Osteoblast (primary cell): Measurements from ENCODE around the gene AMOTL1. TPM values are rescaled to one million over a fixed set of nuclear protein-coding genes. Genes with fewer than 3 reads are reported as not detected.

Experiments
- DNase-seq: peaks from one replicate; pipeline ENCODE4 v3.0.0; 2011; ENCODE audit warnings: low spot score, mixed read lengths; ENCODE audit not compliant: insufficient read length; ENCODE audit errors: missing footprints
- H2AFZ ChIP-seq: 2 replicates; pipeline ENCODE4 v1.6.0; 2011; ENCODE audit warnings: mild to moderate bottlenecking, low read length
- H3K27ac ChIP-seq: 2 replicates; pipeline ENCODE4 v1.5.1; 2011; ENCODE audit warnings: mild to moderate bottlenecking, low read depth, low read length, moderate library complexity
- H3K27me3 ChIP-seq: 2 replicates; pipeline ENCODE4 v1.6.0; 2012; ENCODE audit warnings: mild to moderate bottlenecking, control low read depth, inconsistent platforms, low read length, moderate library complexity; ENCODE audit not compliant: insufficient read depth
- H3K36me3 ChIP-seq: 2 replicates; pipeline ENCODE4 v1.5.1; 2011; ENCODE audit warnings: mild to moderate bottlenecking, low read length, control low read depth, moderate library complexity; ENCODE audit not compliant: insufficient read depth
- H3K4me1 ChIP-seq: 2 replicates; pipeline ENCODE4 v1.5.1; 2011; ENCODE audit warnings: mild to moderate bottlenecking, low read length, control low read depth, moderate library complexity; ENCODE audit not compliant: insufficient read depth
- H3K4me2 ChIP-seq: 2 replicates; pipeline ENCODE4 v1.6.0; 2011; ENCODE audit warnings: mild to moderate bottlenecking, low read length; ENCODE audit not compliant: insufficient read depth
- H3K4me3 ChIP-seq: fragments of 200-600 bp; sonication (generic); 3 replicates; pipeline ENCODE4 v1.5.1; 2012; ENCODE audit warnings: mild to moderate bottlenecking, low read length, inconsistent platforms; ENCODE audit not compliant: insufficient read depth
- H3K79me2 ChIP-seq: 2 replicates; pipeline ENCODE4 v1.6.0; 2012; ENCODE audit warnings: mild to moderate bottlenecking, low read length, control low read depth, inconsistent platforms; ENCODE audit not compliant: insufficient read depth
- H3K9me3 ChIP-seq: 2 replicates; pipeline ENCODE4 v1.5.1; 2011; ENCODE audit warnings: low read depth, low read length, control low read depth
- H4K20me1 ChIP-seq: 2 replicates; pipeline ENCODE4 v1.6.0; 2012; ENCODE audit warnings: mild to moderate bottlenecking, low read length, control low read depth; ENCODE audit not compliant: insufficient read depth
- CTCF ChIP-seq: IDR thresholded peaks from 2 replicates; pipeline ENCODE4 v1.5.1; 2011; ENCODE audit warnings: mild to moderate bottlenecking, low read depth, low read length, moderate library complexity; ENCODE audit errors: extremely low read depth
- total RNA-seq: library from RNA; depleted of rRNA; stranded (reverse); fragments of >200 nt; gene quantifications from 2 replicates; pipeline ENCODE4 v1.2.3, GENCODE V29; 2012

Gene AMOTL1
- total RNA-seq, 1 donor, result 53.6 TPM

DNA sequence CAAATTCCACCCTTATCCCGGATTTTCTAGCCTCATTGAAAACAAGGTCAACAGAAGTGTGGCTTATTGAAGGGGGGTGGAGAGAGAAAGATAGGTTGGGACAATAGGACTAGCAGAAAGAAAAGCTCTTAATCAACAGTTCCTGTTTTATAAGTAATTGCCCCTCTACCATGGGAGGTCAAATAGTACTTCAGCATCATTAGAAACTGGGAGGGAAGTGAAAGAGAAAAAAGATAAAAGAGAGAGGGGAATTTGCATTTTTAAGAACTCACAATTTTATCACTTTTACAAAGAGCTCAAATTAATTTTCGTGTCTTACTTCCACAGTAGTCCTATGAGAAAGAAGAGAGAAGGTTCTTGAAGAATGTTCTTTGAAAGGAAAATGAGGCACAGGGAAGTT is 89.2 kb downstream of the AMOTL1 start:
- TF ChIP-seq CTCF, result no peak
- H3K4me2 ChIP-seq, result no peak overlapping the region
- peaks cover 12% of the 10 kb centered on the region for H3K4me1 ChIP-seq
- H3K79me2 ChIP-seq, result no peaks in the 10 kb centered on the region
- no peaks in the 10 kb centered on the region for H4K20me1 ChIP-seq
- H2AFZ ChIP-seq, result no peak overlapping the region
- no peak overlapping the region for H3K4me3 ChIP-seq
- H3K36me3 ChIP-seq, result peaks cover 68% of the 10 kb centered on the region
- no peaks in the 10 kb centered on the region for H3K27me3 ChIP-seq
- DNase-seq, result no peak
- H3K27ac ChIP-seq, result no peak overlapping the region
- no peaks in the 10 kb centered on the region for H3K9me3 ChIP-seq

GRCh38 chr11:94858012-94858705 is 90.0 kb downstream of the AMOTL1 start:
- peaks cover 68% of the 10 kb centered on the region for H3K36me3 ChIP-seq
- H3K4me1 ChIP-seq, result peaks cover 15% of the 10 kb centered on the region
- DNase-seq, result no peak
- no peak overlapping the region for H3K27ac ChIP-seq
- no peaks in the 10 kb centered on the region for H3K27me3 ChIP-seq
- H3K79me2 ChIP-seq, result no peaks in the 10 kb centered on the region
- no peak overlapping the region for H3K4me2 ChIP-seq
- no peak overlapping the region for H3K4me3 ChIP-seq
- no peak overlapping the region for H2AFZ ChIP-seq
- H3K9me3 ChIP-seq, result no peaks in the 10 kb centered on the region
- no peaks in the 10 kb centered on the region for H4K20me1 ChIP-seq
- no peak for TF ChIP-seq CTCF

DNA sequence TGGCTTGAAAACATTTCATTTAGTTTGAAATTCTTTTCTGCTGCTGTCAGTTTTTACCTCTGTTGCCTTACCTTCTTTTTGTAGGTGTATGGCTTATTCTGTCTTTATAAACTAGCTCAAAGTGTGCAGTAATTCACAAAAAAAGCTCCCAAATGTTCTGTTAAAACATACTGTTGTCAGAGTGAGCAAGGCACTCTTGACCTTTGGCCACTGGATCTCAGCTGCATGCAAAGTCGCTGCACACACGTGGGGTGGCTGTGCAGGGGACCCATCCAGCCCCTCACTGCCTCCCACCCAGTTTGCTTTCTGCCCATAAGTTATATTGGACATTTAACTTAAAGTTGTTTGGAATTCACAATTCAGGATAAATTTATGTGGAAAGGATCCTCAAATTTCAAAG is 92.2 kb downstream of the AMOTL1 start:
- peaks cover 15% of the 10 kb centered on the region for H3K4me1 ChIP-seq
- no peak overlapping the region for H3K4me3 ChIP-seq
- H3K36me3 ChIP-seq, result peaks cover 63% of the 10 kb centered on the region
- H3K9me3 ChIP-seq, result no peaks in the 10 kb centered on the region
- H3K27ac ChIP-seq, result no peak overlapping the region
- TF ChIP-seq CTCF, result no peak
- H4K20me1 ChIP-seq, result no peaks in the 10 kb centered on the region
- no peaks in the 10 kb centered on the region for H3K79me2 ChIP-seq
- H3K27me3 ChIP-seq, result no peaks in the 10 kb centered on the region
- no peak overlapping the region for H3K4me2 ChIP-seq
- no peak overlapping the region for H2AFZ ChIP-seq
- no peak for DNase-seq

DNA sequence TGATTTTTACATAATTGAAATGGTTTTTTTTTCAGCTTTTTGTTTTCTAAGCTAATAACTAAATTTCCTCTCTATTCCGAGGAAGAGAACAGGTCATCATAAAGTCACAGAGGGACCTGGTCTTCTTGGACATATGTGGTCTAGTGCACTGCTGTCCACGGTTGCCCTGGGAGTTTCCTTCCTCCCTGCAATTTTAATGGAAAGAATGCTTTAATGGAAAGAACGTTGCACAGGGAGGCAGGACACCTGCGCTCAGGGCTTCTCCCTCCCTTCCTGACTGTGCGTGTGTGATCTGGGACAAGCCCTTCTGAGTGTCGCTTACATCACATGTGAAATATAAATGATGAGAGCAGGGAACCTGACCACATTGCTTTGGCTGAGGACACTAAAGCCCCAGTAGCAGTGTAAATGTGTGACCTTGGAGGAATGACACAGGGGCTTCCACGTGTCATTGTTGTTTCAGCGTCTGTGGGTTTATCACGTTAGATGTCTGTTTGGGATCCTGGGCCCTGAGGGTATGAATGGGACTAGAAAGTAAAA is 93.2 kb downstream of the AMOTL1 start:
- H3K27ac ChIP-seq, result peak overlapping the region; percentile 76
- peaks cover 63% of the 10 kb centered on the region for H3K36me3 ChIP-seq
- no peaks in the 10 kb centered on the region for H3K9me3 ChIP-seq
- H3K4me1 ChIP-seq, result peaks cover 8% of the 10 kb centered on the region
- H3K27me3 ChIP-seq, result no peaks in the 10 kb centered on the region
- no peak overlapping the region for H3K4me3 ChIP-seq
- DNase-seq, result no peak
- no peak overlapping the region for H3K4me2 ChIP-seq
- H3K79me2 ChIP-seq, result no peaks in the 10 kb centered on the region
- no peak for TF ChIP-seq CTCF
- no peaks in the 10 kb centered on the region for H4K20me1 ChIP-seq
- H2AFZ ChIP-seq, result no peak overlapping the region
